ENCODE data around the gene KIF20A. TPM values are rescaled to one million over a fixed set of nuclear protein-coding genes. Genes with fewer than 3 reads are reported as not detected.

The KIF20A gene
- polyA plus RNA-seq, 1 of the 3 experiments (the other 2 are of a cell fraction), result 16.0 TPM

GRCh38 chr5:138180183-138180782, 1.4 kb downstream of the KIF20A start (continued):
- peak; percentile 50 for TF ChIP-seq SMC3 (IDR thresholded peaks at IDR 0.05; ENCODE audit: low read depth, low read length)
- no peak for TF ChIP-seq GABPA (IDR thresholded peaks at IDR 0.05; ENCODE audit: low read depth)
- TF ChIP-seq RXRA (IDR thresholded peaks at IDR 0.05; ENCODE audit: borderline replicate concordance, low read depth), result no peak
- TF ChIP-seq CHD2 (IDR thresholded peaks at IDR 0.05; ENCODE audit: low read length, partially characterized antibody), result no peak
- TF ChIP-seq CTCF (IDR thresholded peaks at IDR 0.05), result peak; percentile 69
- TF ChIP-seq FOXM1 (IDR thresholded peaks at IDR 0.05; ENCODE audit: low read depth), result no peak
- TF ChIP-seq EZH2phosphoT487 (IDR thresholded peaks at IDR 0.05; ENCODE audit: borderline replicate concordance, low read depth), result no peak

- H3F3A ChIP-seq (replicated peaks; ENCODE audit: insufficient read depth), result peaks cover 9% of the 10 kb centered on the region
- 82% methylated on average over 5 of the region's 5 CpGs for WGBS (ENCODE audit: low lambda C conversion rate)
- H3K4me1 ChIP-seq (ENCODE audit: control insufficient read depth in 1 of 2, insufficient read depth in 2 of 2, low read depth in 1 of 2, low read length in 1 of 2), result peaks cover 0 to 13% of the 10 kb centered on the region in 2 experiments; a peak in 2 of 4 replicates
- H3K9ac ChIP-seq, result no peak overlapping the region
- H4K20me1 ChIP-seq (ENCODE audit: insufficient read depth), result peaks cover 6% of the 10 kb centered on the region; the same call in 1 of the 2 replicates
- H2AFZ ChIP-seq (ENCODE audit: low read depth), result no peak overlapping the region
- H3K9me3 ChIP-seq, result no peaks in the 10 kb centered on the region
- CTCF ChIA-PET, result interaction anchor here (0.6 to 2.6 kb wide), 16 partner anchors 9 to 261 kb away, joined by 3 to 13 read pairs (median 4); partner anchors contain the start of genes KDM3B and REEP2
- H3K4me2 ChIP-seq, result peak overlapping the region; percentile 95; the same call in 1 of the 2 replicates
- no peak overlapping the region for H3K4me3 ChIP-seq (ENCODE audit: low read depth in 2 of 2, low read length in 1 of 2)
- no peaks in the 10 kb centered on the region for H3K27me3 ChIP-seq (ENCODE audit: insufficient read depth)
- POLR2A ChIA-PET, result interaction anchor here (1.2 kb wide), 1 partner anchor 95 kb away, joined by 3 read pairs; no protein-coding TSS in a partner anchor
- DNase-seq, result no peak
- peaks cover 55% of the 10 kb centered on the region for H3K79me2 ChIP-seq (ENCODE audit: insufficient read depth)
- H3K9me2 ChIP-seq, result no peaks in the 10 kb centered on the region
- no peak for TF ChIP-seq USF1 (IDR thresholded peaks at IDR 0.05; ENCODE audit: borderline replicate concordance, low read depth)
- no peak for TF ChIP-seq RFX5 (IDR thresholded peaks at IDR 0.05; ENCODE audit: low read length)
- no peak for TF ChIP-seq EZH2phosphoT487 (IDR thresholded peaks at IDR 0.05; ENCODE audit: borderline replicate concordance, low read depth)
- no peak for TF ChIP-seq SIN3A (IDR thresholded peaks at IDR 0.05; ENCODE audit: borderline replicate concordance, low read depth, low read length)
- no peak for TF ChIP-seq REST (IDR thresholded peaks at IDR 0.05; ENCODE audit: low read depth, low read length)
- no peak for TF ChIP-seq GABPA (IDR thresholded peaks at IDR 0.05; ENCODE audit: low read depth)
- TF ChIP-seq GATA2 (CRISPR knock-in tag; IDR thresholded peaks at IDR 0.05), result no peak
- TF ChIP-seq CTCF (IDR thresholded peaks at IDR 0.05), result no peak
- no peak for TF ChIP-seq MXI1 (IDR thresholded peaks at IDR 0.05; ENCODE audit: low read depth, low read length)
- TF ChIP-seq TAF1 (IDR thresholded peaks at IDR 0.05; ENCODE audit: borderline replicate concordance, low read depth, low read length), result no peak
- no peak overlapping the region for H3K27ac ChIP-seq (ENCODE audit: low read depth in 2 of 2, low read length in 1 of 2)
- peaks cover 30 to 46% of the 10 kb centered on the region in 2 experiments for H3K36me3 ChIP-seq (replicated peaks in 1 of 2; ENCODE audit: control insufficient read depth in 1 of 2, insufficient read depth in 2 of 2, low read length in 1 of 2)
These were observed 1.9 kb downstream of the KIF20A start for GRCh38 chr5:138180841-138181240.

Data from SK-N-SH (cell line).